ENCODE results near the gene FASTK.
"Not testable (repeated sequence)": the region's sequence is repeated elsewhere in the genome, so short reads cannot be mapped to it uniquely, and the experiment has no call there.

The FASTK gene

DNA sequence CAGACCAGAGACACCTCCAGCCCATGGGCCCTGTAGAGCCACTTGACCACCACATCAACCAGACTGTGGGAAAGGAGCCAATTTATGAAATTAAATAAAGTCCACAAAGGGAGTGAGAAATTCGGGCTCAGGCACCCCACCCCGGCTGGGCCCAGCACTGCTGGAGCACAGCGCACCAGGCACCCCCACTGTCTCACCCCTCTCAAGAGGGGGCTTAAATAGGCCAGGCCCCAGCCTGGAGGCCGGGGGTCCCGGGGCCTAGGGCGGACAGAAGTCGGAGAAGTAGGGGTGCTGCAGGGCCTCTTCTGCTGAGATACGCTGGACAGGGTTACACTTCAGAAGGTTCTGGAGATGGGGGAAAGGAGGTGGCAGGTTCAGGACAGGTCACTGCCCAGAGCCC lies 26.9 kb downstream of the FASTK start:
- no peak for DNase-seq

DNA sequence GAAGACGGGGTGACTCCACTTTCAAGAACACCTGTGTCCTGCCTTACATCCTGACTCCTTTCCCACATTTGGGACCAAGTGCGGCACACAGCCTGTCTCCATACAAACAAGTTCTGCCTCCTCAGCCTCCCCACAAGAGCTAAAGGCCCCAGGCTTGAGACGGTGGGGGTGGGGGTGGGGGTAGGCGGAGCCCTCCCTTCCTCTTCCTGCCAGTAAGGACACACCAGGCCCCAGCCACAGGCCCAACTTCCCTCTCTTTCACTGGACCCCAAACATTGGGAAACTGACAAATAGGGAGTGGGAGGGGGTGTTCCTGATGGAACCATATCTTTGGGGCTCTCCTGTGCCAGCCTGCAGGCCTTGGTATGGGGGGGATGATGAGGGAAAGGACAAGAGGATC lies 27.5 kb downstream of the FASTK start:
- no peak for DNase-seq

- DNase-seq, result peak in 20 of 51 donors; percentile 14 to 58 (median 30)
These were observed 29.5 kb downstream of the FASTK start for GRCh38 chr7:151051108-151051507.

DNA sequence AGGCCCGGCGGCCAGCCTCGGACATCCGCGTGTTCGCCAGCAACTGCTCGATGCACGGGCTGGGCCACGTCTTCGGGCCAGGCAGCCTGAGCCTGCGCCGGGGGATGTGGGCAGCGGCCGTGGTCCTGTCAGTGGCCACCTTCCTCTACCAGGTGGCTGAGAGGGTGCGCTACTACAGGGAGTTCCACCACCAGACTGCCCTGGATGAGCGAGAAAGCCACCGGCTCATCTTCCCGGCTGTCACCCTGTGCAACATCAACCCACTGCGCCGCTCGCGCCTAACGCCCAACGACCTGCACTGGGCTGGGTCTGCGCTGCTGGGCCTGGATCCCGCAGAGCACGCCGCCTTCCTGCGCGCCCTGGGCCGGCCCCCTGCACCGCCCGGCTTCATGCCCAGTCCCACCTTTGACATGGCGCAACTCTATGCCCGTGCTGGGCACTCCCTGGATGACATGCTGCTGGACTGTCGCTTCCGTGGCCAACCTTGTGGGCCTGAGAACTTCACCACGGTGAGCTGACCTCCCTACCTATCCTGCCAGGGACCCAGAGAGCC lies 31.6 kb downstream of the FASTK start:
- DNase-seq, result no peak

- no peak for DNase-seq
These were observed 32.4 kb downstream of the FASTK start, which contains the start of gene ASIC3 for GRCh38 chr7:151047976-151048815. Gene ASIC3, plus strand, starts transcription at chr7:151048531. Its CDS starts 355 bp downstream, at chr7:151048886.

GRCh38 chr7:151046603-151047573 lies 33.7 kb downstream of the FASTK start:
- peak in 7 of 51 donors; percentile 10 to 44 (median 21) for DNase-seq

DNA sequence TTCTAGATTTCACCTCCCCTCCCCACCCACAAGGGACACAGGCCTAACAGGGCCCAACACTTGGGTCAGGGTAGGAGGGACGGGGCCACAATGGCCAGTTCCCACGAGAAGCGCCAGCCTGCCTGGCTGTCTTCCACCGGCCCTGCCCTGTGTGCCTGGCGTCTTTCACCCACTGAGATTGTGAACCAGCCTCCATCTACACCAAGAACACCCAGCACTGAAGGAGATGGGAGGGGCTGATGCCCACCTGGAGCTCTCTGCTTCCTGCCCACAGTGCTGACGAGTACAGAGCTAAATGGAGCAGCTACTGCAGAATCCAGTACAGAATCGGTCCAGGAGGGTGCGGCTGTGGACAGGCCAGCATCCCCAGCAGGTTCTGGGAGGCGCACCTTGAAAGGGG lies 34.6 kb downstream of the FASTK start:
- peak in 1 of 51 donors; percentile 6 for DNase-seq

- DNase-seq, result no peak
These were observed 35.3 kb downstream of the FASTK start for GRCh38 chr7:151045262-151045661.

- DNase-seq, result no peak
These were observed 36.6 kb downstream of the FASTK start for GRCh38 chr7:151043959-151044358.

- not testable (repeated sequence) for DNase-seq
These were observed 37.2 kb downstream of the FASTK start for GRCh38 chr7:151043449-151043848.

GRCh38 chr7:151040616-151041375 lies 39.8 kb downstream of the FASTK start:
- DNase-seq, result no peak

DNA sequence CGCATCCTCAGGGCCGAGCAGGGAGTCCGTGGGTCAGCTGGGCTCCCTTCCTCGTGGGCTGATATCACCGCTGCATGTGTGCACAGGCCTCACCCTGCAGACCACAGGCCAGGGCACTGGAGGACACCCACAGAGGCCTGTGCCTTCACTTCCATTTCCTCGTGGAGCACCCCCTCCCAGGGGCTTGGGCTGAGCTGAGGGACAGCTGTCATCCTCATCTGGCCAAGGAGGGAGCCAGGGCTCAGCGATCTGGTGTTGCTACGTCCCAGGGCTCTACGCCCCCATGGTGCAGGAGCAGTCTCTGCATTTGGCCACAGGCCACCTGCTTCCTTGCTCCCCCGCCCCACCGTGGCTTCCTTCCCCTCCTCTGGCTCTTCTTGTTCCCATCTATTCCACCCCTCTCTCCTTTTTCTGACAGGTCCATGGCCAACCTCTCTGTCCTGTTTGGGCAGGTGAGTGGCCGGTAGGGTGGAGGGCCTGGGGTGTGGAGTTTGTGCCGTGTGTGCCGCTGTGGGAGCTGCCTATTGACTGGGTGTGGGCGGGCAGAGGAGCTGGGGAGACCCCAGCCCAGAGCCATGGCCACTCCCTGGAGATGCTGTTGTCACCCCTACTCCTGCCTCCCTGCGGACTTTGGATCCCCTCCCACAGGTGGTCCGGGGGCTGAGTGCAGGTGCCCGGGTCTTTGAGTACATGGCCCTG lies 40.6 kb downstream of the FASTK start:
- DNase-seq, result no peak

DNA sequence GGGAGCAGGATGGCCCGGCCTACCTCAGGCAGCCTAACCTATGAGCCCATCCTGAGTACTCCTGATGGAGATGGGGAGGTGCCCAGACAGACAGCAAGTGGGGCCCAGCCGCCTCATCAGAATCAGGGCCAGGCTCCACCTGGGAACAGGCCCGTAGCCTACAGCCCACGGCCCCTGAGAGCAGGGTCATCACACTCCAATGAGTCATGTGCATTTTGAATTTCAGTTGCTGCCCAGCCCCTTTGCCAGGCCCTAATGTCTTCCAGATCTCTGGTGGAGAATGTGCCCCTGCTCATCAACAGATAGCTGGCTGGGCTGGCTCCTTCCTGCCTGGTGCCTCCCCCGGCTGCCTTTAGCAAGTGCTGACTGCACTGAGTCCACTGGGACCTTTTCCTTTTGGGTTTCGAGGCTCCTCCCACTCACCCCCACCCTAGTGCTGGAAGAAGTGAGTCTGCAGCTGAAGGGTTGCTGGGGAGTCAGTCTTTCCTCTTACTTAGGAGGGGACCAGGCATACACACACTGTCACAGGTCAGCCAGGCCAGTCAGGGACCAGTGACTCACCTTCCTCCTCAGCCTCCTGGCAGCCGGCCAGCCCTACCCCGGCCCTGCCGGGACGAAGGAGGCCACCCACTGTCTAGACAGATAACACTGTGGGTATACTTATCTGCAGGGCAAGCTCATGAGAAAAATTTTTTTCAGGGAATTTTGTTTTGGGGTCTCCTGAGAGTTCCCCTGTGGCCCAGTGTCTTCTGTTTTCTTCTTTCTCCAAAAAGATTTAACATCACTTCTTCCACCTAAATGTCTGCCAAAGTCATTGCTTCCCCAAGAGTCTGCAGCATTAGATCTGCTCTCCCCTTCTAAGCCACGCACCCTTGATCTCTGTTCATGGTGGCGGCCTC lies 41.4 kb downstream of the FASTK start:
- DNase-seq, result peak in 2 of 51 donors; percentile 9 to 38

DNA sequence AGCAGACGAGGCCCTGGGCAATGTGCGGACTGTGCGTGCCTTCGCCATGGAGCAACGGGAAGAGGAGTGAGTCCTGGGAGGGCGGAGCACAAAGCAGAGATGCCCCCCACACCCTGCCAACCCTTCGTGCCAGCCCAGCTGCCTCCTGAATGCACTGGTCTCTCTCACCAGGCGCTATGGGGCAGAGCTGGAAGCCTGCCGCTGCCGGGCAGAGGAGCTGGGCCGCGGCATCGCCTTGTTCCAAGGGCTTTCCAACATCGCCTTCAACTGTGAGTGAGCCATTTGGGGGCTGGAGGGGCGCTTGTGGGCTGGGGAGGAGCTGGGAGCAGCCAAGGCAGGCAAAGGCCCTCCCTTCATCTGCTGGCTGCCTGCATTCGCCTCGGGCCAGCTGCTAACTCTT lies 44.7 kb downstream of the FASTK start:
- DNase-seq, result no peak

GRCh38 chr7:151035026-151035717 lies 45.4 kb downstream of the FASTK start:
- peak in 2 of 51 donors; percentile 36 to 48 for DNase-seq

GRCh38 chr7:151034312-151035025 lies 46.1 kb downstream of the FASTK start:
- no peak for DNase-seq

GRCh38 chr7:151033864-151034249 lies 46.8 kb downstream of the FASTK start:
- no peak for DNase-seq

Measured in hypothalamus (tissue), 51 donors.